WTC11 (cell line): ENCODE results near the gene ROPN1L. TPM values are rescaled to one million over a fixed set of nuclear protein-coding genes. Genes with fewer than 3 reads are reported as not detected.

Experiments
- ATAC-seq: fragments of 200-7000 bp; cut with Tn5 transposase; 2 replicates; pipeline ENCODE4 v1.10.0; 2021; ENCODE audit warnings: mild to moderate bottlenecking, moderate library complexity
- CTCF ChIA-PET: fragments of 300-600 bp; sonication (Branson Sonifier 250); formaldehyde crosslinking; loops from one replicate; lab custom pipeline; 2021; ENCODE audit warnings: antibody characterized with exemption; lab: Charles Lee
- POLR2A ChIA-PET: fragments of 350-600 bp; sonication (Branson Sonifier 250); formaldehyde crosslinking; loops from one replicate; lab custom pipeline; 2021; ENCODE audit warnings: antibody characterized with exemption; lab: Charles Lee
- DNase-seq: peaks from one replicate; pipeline ENCODE4 v3.0.0; 2021; ENCODE audit warnings: low spot score
- H3K27ac Mint-ChIP-seq: 2 replicates; pipeline ENCODE4 v1.8.0; 2021; ENCODE audit warnings: mixed read lengths
- H3K27me3 Mint-ChIP-seq: 2 replicates; pipeline ENCODE4 v1.8.0; 2021; ENCODE audit warnings: low read depth, mild to moderate bottlenecking, moderate library complexity, mixed read lengths
- H3K36me3 Mint-ChIP-seq: 2 replicates; pipeline ENCODE4 v1.8.0; 2021; ENCODE audit warnings: mixed read lengths
- H3K4me1 Mint-ChIP-seq: 2 replicates; pipeline ENCODE4 v1.8.0; 2022; ENCODE audit warnings: mixed read lengths
- H3K4me3 Mint-ChIP-seq: 2 replicates; pipeline ENCODE4 v1.8.0; 2021; ENCODE audit warnings: mild to moderate bottlenecking, moderate library complexity, mixed read lengths
- H3K9me3 Mint-ChIP-seq: 2 replicates; pipeline ENCODE4 v1.8.0; 2021; ENCODE audit warnings: mixed read lengths
- CREM ChIP-seq: sonication (generic); formaldehyde crosslinking; IDR thresholded peaks from 2 replicates; pipeline ENCODE4 v1.8.1; 2022; ENCODE audit warnings: mild to moderate bottlenecking, missing genetic modification reagents, moderate library complexity
- ELF4 ChIP-seq: sonication (generic); formaldehyde crosslinking; IDR thresholded peaks from 2 replicates; pipeline ENCODE4 v1.8.1; 2022; ENCODE audit warnings: low read depth, mild to moderate bottlenecking, moderate library complexity, missing genetic modification reagents
- ESRRA ChIP-seq: sonication (generic); formaldehyde crosslinking; IDR thresholded peaks from 2 replicates; pipeline ENCODE4 v1.8.1; 2022; ENCODE audit warnings: mild to moderate bottlenecking, missing genetic modification reagents, borderline replicate concordance
- NFATC4 ChIP-seq: fragments of 250-450 bp; sonication (Bioruptor Pico); IDR thresholded peaks from 2 replicates; pipeline ENCODE4 v1.9.0; 2021; ENCODE audit warnings: mild to moderate bottlenecking
- NR2C2 ChIP-seq: sonication (generic); formaldehyde crosslinking; IDR thresholded peaks from 2 replicates; pipeline ENCODE4 v1.8.0; 2022; ENCODE audit warnings: mild to moderate bottlenecking, missing genetic modification reagents
- RORB ChIP-seq: fragments of 250-450 bp; sonication (Bioruptor Pico); IDR thresholded peaks from 2 replicates; pipeline ENCODE4 v1.9.0; 2021; ENCODE audit warnings: mild to moderate bottlenecking
- SOX15 ChIP-seq: fragments of 250-450 bp; sonication (Bioruptor Pico); IDR thresholded peaks from 2 replicates; pipeline ENCODE4 v1.9.0; 2021; ENCODE audit warnings: mild to moderate bottlenecking
- TCF7 ChIP-seq: sonication (generic); formaldehyde crosslinking; IDR thresholded peaks from 2 replicates; pipeline ENCODE4 v1.8.0; 2022; ENCODE audit warnings: mild to moderate bottlenecking, low read depth, missing genetic modification reagents, moderate library complexity
- ZNF423 ChIP-seq: fragments of 250-450 bp; sonication (Bioruptor Pico); IDR thresholded peaks from 2 replicates; pipeline ENCODE4 v2.1.2; 2022; ENCODE audit warnings: mild to moderate bottlenecking, moderate library complexity
- total RNA-seq: library from RNA; stranded (reverse); gene quantifications from 3 replicates; pipeline ENCODE4 v1.2.3, GENCODE V29; 2021
- TF ChIP-seq, protein P1 (sequence below): sonication (generic); formaldehyde crosslinking; IDR thresholded peaks from 2 replicates; pipeline ENCODE4 v1.8.1; 2022; ENCODE audit warnings: low read depth, mild to moderate bottlenecking, moderate library complexity, missing genetic modification reagents, borderline replicate concordance
- TF ChIP-seq, protein P2 (sequence below): sonication (generic); formaldehyde crosslinking; IDR thresholded peaks from 2 replicates; pipeline ENCODE4 v1.8.1; 2023; ENCODE audit warnings: mild to moderate bottlenecking, missing genetic modification reagents
- TF ChIP-seq, protein P3 (sequence below): fragments of 250-450 bp; sonication (Bioruptor Pico); IDR thresholded peaks from 2 replicates; pipeline ENCODE4 v1.8.0; 2021; ENCODE audit warnings: mild to moderate bottlenecking
- TF ChIP-seq, protein P4 (sequence below): fragments of 250-450 bp; sonication (Bioruptor Pico); IDR thresholded peaks from 2 replicates; pipeline ENCODE4 v2.1.2; 2022; ENCODE audit warnings: mild to moderate bottlenecking, moderate library complexity
- TF ChIP-seq, protein P5 (sequence below): sonication (generic); formaldehyde crosslinking; IDR thresholded peaks from 2 replicates; pipeline ENCODE4 v1.8.0; 2022; ENCODE audit warnings: mild to moderate bottlenecking, missing genetic modification reagents

The ROPN1L gene
- total RNA-seq, 1 experiment from 2014 or later, result not detected

DNA sequence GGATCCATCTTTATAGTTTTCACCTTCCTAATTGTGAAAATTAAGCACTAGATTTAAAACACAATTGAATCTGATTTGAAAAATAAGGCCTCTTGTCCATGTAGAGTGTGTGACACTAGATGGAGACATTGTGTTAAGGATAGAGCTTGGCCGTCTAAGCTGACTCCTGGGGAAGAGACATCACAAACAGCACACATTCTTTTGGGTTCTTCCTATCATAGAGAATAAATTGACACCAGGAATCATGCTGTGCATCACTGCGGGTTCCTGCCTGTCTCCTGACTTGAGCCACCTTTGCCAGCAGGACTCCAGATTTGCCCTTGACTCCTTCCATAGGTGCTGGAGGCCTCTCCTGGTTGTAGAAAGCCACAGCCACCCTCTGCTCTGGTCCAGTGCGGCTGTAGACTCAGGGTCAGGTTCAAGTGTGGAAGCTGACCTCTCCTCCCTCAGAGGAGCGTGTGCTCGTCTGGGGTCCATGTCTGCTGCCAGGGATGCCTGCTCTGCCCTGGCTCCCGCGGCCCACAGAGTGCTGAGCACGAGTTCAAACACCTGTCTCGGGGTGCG is 11.2 kb downstream of the ROPN1L start:
- Mint-ChIP-seq H3K4me3 (no peak overlapping the region), H3K9me3 (no peaks in the 10 kb centered on the region), H3K27me3 (no peaks in the 10 kb centered on the region), H3K36me3 (no peaks in the 10 kb centered on the region), H3K27ac (no peak overlapping the region), H3K4me1 (peaks cover 30% of the 10 kb centered on the region)
- ATAC-seq, result peak; percentile 75
- no peak for DNase-seq
- TF ChIP-seq ZNF423 (CRISPR knock-in tag) (peak; percentile 49; the same call in 1 of the 2 replicates), TCF7 (CRISPR knock-in tag) (no peak)
- ChIA-PET POLR2A (interaction anchor here (0.5 to 0.6 kb wide), 3 partner anchors 68 to 245 kb away, joined by 4 to 5 read pairs (median 4); no protein-coding TSS in a partner anchor), CTCF (interaction anchor here (0.6 to 7.9 kb wide), 24 partner anchors 9 to 249 kb away, joined by 3 to 142 read pairs (median 4); partner anchors contain the start of gene ROPN1L)

DNA sequence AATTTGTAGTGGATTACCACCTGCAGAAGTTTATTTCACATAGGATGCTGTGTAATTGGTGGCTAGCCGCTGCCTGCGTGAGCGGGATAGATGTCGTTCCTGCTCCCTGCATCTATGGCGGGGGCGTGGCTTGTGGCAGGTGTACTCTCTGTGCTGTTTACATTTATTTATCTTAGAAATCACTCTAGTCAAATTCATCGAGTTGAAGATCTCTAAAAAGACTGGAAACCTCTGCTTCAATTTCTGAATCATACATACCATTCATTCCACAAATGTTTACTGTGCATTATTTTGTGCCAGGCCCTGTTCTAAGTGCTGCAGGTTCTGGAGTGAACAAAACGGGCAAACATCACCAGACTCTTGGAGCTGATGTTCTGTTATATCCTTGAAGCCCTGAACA is 11.9 kb downstream of the ROPN1L start:
- no peaks in the 10 kb centered on the region for H3K9me3 Mint-ChIP-seq
- ATAC-seq (no peak), DNase-seq (no peak)
- H3K4me1 Mint-ChIP-seq, result peaks cover 30% of the 10 kb centered on the region
- no peak overlapping the region for H3K4me3 Mint-ChIP-seq
- H3K27me3 Mint-ChIP-seq, result no peaks in the 10 kb centered on the region
- no peak for TF ChIP-seq NR2C2 (CRISPR knock-in tag)
- no peak for TF ChIP-seq NFATC4 (CRISPR knock-in tag)
- TF ChIP-seq, protein P1, sequence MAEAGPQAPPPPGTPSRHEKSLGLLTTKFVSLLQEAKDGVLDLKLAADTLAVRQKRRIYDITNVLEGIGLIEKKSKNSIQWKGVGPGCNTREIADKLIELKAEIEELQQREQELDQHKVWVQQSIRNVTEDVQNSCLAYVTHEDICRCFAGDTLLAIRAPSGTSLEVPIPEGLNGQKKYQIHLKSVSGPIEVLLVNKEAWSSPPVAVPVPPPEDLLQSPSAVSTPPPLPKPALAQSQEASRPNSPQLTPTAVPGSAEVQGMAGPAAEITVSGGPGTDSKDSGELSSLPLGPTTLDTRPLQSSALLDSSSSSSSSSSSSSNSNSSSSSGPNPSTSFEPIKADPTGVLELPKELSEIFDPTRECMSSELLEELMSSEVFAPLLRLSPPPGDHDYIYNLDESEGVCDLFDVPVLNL (CRISPR knock-in tag), result no peak
- no peak for TF ChIP-seq RORB (CRISPR knock-in tag)
- TF ChIP-seq, protein P2, sequence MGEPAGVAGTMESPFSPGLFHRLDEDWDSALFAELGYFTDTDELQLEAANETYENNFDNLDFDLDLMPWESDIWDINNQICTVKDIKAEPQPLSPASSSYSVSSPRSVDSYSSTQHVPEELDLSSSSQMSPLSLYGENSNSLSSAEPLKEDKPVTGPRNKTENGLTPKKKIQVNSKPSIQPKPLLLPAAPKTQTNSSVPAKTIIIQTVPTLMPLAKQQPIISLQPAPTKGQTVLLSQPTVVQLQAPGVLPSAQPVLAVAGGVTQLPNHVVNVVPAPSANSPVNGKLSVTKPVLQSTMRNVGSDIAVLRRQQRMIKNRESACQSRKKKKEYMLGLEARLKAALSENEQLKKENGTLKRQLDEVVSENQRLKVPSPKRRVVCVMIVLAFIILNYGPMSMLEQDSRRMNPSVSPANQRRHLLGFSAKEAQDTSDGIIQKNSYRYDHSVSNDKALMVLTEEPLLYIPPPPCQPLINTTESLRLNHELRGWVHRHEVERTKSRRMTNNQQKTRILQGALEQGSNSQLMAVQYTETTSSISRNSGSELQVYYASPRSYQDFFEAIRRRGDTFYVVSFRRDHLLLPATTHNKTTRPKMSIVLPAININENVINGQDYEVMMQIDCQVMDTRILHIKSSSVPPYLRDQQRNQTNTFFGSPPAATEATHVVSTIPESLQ (CRISPR knock-in tag), result no peak
- no peak for TF ChIP-seq ELF4
- TF ChIP-seq, protein P3, sequence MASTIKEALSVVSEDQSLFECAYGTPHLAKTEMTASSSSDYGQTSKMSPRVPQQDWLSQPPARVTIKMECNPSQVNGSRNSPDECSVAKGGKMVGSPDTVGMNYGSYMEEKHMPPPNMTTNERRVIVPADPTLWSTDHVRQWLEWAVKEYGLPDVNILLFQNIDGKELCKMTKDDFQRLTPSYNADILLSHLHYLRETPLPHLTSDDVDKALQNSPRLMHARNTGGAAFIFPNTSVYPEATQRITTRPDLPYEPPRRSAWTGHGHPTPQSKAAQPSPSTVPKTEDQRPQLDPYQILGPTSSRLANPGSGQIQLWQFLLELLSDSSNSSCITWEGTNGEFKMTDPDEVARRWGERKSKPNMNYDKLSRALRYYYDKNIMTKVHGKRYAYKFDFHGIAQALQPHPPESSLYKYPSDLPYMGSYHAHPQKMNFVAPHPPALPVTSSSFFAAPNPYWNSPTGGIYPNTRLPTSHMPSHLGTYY, result no peak
- TF ChIP-seq, protein P4, sequence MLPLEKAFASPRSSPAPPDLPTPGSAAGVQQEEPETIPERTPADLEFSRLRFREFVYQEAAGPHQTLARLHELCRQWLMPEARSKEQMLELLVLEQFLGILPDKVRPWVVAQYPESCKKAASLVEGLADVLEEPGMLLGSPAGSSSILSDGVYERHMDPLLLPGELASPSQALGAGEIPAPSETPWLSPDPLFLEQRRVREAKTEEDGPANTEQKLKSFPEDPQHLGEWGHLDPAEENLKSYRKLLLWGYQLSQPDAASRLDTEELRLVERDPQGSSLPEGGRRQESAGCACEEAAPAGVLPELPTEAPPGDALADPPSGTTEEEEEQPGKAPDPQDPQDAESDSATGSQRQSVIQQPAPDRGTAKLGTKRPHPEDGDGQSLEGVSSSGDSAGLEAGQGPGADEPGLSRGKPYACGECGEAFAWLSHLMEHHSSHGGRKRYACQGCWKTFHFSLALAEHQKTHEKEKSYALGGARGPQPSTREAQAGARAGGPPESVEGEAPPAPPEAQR, result no peak
- no peak for TF ChIP-seq ESRRA
- TF ChIP-seq, protein P5, sequence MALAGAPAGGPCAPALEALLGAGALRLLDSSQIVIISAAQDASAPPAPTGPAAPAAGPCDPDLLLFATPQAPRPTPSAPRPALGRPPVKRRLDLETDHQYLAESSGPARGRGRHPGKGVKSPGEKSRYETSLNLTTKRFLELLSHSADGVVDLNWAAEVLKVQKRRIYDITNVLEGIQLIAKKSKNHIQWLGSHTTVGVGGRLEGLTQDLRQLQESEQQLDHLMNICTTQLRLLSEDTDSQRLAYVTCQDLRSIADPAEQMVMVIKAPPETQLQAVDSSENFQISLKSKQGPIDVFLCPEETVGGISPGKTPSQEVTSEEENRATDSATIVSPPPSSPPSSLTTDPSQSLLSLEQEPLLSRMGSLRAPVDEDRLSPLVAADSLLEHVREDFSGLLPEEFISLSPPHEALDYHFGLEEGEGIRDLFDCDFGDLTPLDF (CRISPR knock-in tag), result no peak
- no peak for TF ChIP-seq SOX15 (CRISPR knock-in tag)
- TF ChIP-seq CREM, result no peak
- POLR2A ChIA-PET, result interaction anchor here (1.0 kb wide), 1 partner anchor 174 kb away, joined by 3 read pairs; no protein-coding TSS in a partner anchor
- H3K36me3 Mint-ChIP-seq, result no peaks in the 10 kb centered on the region
- H3K27ac Mint-ChIP-seq, result no peak overlapping the region
- CTCF ChIA-PET, result interaction anchor here (0.9 to 7.9 kb wide), 9 partner anchors 9 to 249 kb away, joined by 3 to 142 read pairs (median 5); no protein-coding TSS in a partner anchor
